Measurements from ENCODE around the gene NEUROG1. TPM values are rescaled to one million over a fixed set of nuclear protein-coding genes. Genes with fewer than 3 reads are reported as not detected.
"Not testable (repeated sequence)": the region's sequence is repeated elsewhere in the genome, so short reads cannot be mapped to it uniquely, and the experiment has no call there.

The NEUROG1 gene
- total RNA-seq, 1 donor from 2014 or later: not detected

GRCh38 chr5:135537745-135538144 lies 2.0 kb upstream of the NEUROG1 start:
- DNase-seq: no peak
- Mint-ChIP-seq H3K4me1 (peaks cover 3% of the 10 kb centered on the region), H3K36me3 (ENCODE audit: low read depth) (peaks cover 2% of the 10 kb centered on the region), H3K27ac (no peak overlapping the region), H3K4me3 (no peak overlapping the region), H3K27me3 (peaks cover 87% of the 10 kb centered on the region), H3K9me3 (no peaks in the 10 kb centered on the region)
- intact Hi-C loops (cut with micrococcal nuclease): no loop called here

- DNase-seq: no peak
- H3K9me3 Mint-ChIP-seq: no peaks in the 10 kb centered on the region
- peaks cover 3% of the 10 kb centered on the region for H3K4me1 Mint-ChIP-seq
- H3K27ac Mint-ChIP-seq: no peak overlapping the region
- peaks cover 2% of the 10 kb centered on the region for H3K36me3 Mint-ChIP-seq (ENCODE audit: low read depth)
- peaks cover 86% of the 10 kb centered on the region for H3K27me3 Mint-ChIP-seq
- intact Hi-C loops (cut with micrococcal nuclease): no loop called here
- no peak overlapping the region for H3K4me3 Mint-ChIP-seq
Measured at GRCh38 chr5:135537271-135537670, 1.5 kb upstream of the NEUROG1 start.

- intact Hi-C loops (cut with micrococcal nuclease): no loop called here
- H3K4me3 Mint-ChIP-seq: no peak overlapping the region
- no peak for DNase-seq
- H3K36me3 Mint-ChIP-seq (ENCODE audit: low read depth): peaks cover 2% of the 10 kb centered on the region
- peaks cover 79% of the 10 kb centered on the region for H3K27me3 Mint-ChIP-seq
- peaks cover 3% of the 10 kb centered on the region for H3K4me1 Mint-ChIP-seq
- H3K27ac Mint-ChIP-seq: no peak overlapping the region
- no peaks in the 10 kb centered on the region for H3K9me3 Mint-ChIP-seq
Measured at GRCh38 chr5:135535420-135535819, 344 bp downstream of the NEUROG1 start.

- H3K36me3 Mint-ChIP-seq (ENCODE audit: low read depth): peaks cover 2% of the 10 kb centered on the region
- H3K27ac Mint-ChIP-seq: no peak overlapping the region
- H3K27me3 Mint-ChIP-seq: peaks cover 78% of the 10 kb centered on the region
- peaks cover 3% of the 10 kb centered on the region for H3K4me1 Mint-ChIP-seq
- peak overlapping the region; percentile 30 for H3K4me3 Mint-ChIP-seq
- no peaks in the 10 kb centered on the region for H3K9me3 Mint-ChIP-seq
- intact Hi-C loops (cut with micrococcal nuclease): loop anchor here (1.0 kb wide), 1 partner anchor 45 kb away; no protein-coding TSS in a partner anchor
- DNase-seq: no peak
Measured at GRCh38 chr5:135534609-135535419, 950 bp downstream of the NEUROG1 start.

GRCh38 chr5:135533794-135534193 lies 2.0 kb downstream of the NEUROG1 start:
- H3K27me3 Mint-ChIP-seq: peaks cover 70% of the 10 kb centered on the region
- no peak for DNase-seq
- peaks cover 2% of the 10 kb centered on the region for H3K36me3 Mint-ChIP-seq (ENCODE audit: low read depth)
- intact Hi-C loops (cut with micrococcal nuclease): loop anchor here (1.0 kb wide), 1 partner anchor 43 kb away; no protein-coding TSS in a partner anchor
- H3K4me1 Mint-ChIP-seq: peaks cover 3% of the 10 kb centered on the region
- no peak overlapping the region for H3K4me3 Mint-ChIP-seq
- H3K27ac Mint-ChIP-seq: no peak overlapping the region
- no peaks in the 10 kb centered on the region for H3K9me3 Mint-ChIP-seq

GRCh38 chr5:135533334-135533733 lies 2.4 kb downstream of the NEUROG1 start:
- Mint-ChIP-seq H3K4me3 (no peak overlapping the region), H3K27ac (no peak overlapping the region), H3K27me3 (peaks cover 65% of the 10 kb centered on the region), H3K36me3 (ENCODE audit: low read depth) (peaks cover 2% of the 10 kb centered on the region), H3K9me3 (no peaks in the 10 kb centered on the region), H3K4me1 (peaks cover 3% of the 10 kb centered on the region)
- intact Hi-C loops (cut with micrococcal nuclease): no loop called here
- DNase-seq: no peak

- H3K4me1 Mint-ChIP-seq; H3K9me3 Mint-ChIP-seq; H3K36me3 Mint-ChIP-seq (ENCODE audit: low read depth); H3K4me3 Mint-ChIP-seq; H3K27ac Mint-ChIP-seq; intact Hi-C loops (cut with micrococcal nuclease); DNase-seq: not testable (repeated sequence)
- peaks cover 54% of the 10 kb centered on the region for H3K27me3 Mint-ChIP-seq
Measured at GRCh38 chr5:135529576-135529975, 6.2 kb downstream of the NEUROG1 start.

GRCh38 chr5:135526924-135527323 lies 8.8 kb downstream of the NEUROG1 start:
- H3K4me3 Mint-ChIP-seq: no peak overlapping the region
- no peaks in the 10 kb centered on the region for H3K9me3 Mint-ChIP-seq
- no peaks in the 10 kb centered on the region for H3K4me1 Mint-ChIP-seq
- no peak for DNase-seq
- no peak overlapping the region for H3K27ac Mint-ChIP-seq
- H3K27me3 Mint-ChIP-seq: peaks cover 44% of the 10 kb centered on the region
- no peaks in the 10 kb centered on the region for H3K36me3 Mint-ChIP-seq (ENCODE audit: low read depth)
- intact Hi-C loops (cut with micrococcal nuclease): no loop called here

GRCh38 chr5:135521964-135522363 lies 13.8 kb downstream of the NEUROG1 start:
- Mint-ChIP-seq H3K4me1 (no peaks in the 10 kb centered on the region), H3K36me3 (ENCODE audit: low read depth) (no peaks in the 10 kb centered on the region)

GRCh38 chr5:135517631-135518030 lies 18.1 kb downstream of the NEUROG1 start:
- intact Hi-C loops (cut with micrococcal nuclease): no loop called here
- Mint-ChIP-seq H3K4me3 (no peak overlapping the region), H3K9me3 (no peaks in the 10 kb centered on the region), H3K27ac (no peak overlapping the region), H3K4me1 (no peaks in the 10 kb centered on the region), H3K36me3 (ENCODE audit: low read depth) (no peaks in the 10 kb centered on the region), H3K27me3 (peaks cover 38% of the 10 kb centered on the region)
- DNase-seq: no peak

More at GRCh38 chr5:135521964-135522363, 13.8 kb downstream of the NEUROG1 start:
- Mint-ChIP-seq H3K27me3 (peaks cover 47% of the 10 kb centered on the region), H3K9me3 (no peaks in the 10 kb centered on the region), H3K27ac (no peak overlapping the region), H3K4me3 (no peak overlapping the region)
- no peak for DNase-seq
- intact Hi-C loops (cut with micrococcal nuclease): no loop called here

GRCh38 chr5:135514116-135514515 lies 21.6 kb downstream of the NEUROG1 start:
- intact Hi-C loops (cut with micrococcal nuclease): no loop called here
- H3K27me3 Mint-ChIP-seq: peaks cover 44% of the 10 kb centered on the region

GRCh38 chr5:135511761-135512575 lies 23.8 kb downstream of the NEUROG1 start:
- Mint-ChIP-seq H3K27ac (no peak overlapping the region), H3K4me3 (no peak overlapping the region), H3K4me1 (no peaks in the 10 kb centered on the region), H3K36me3 (ENCODE audit: low read depth) (no peaks in the 10 kb centered on the region), H3K9me3 (no peaks in the 10 kb centered on the region), H3K27me3 (peaks cover 49% of the 10 kb centered on the region)
- DNase-seq: no peak
- intact Hi-C loops (cut with micrococcal nuclease): no loop called here

More at GRCh38 chr5:135514116-135514515, 21.6 kb downstream of the NEUROG1 start:
- Mint-ChIP-seq H3K4me1 (no peaks in the 10 kb centered on the region), H3K9me3 (no peaks in the 10 kb centered on the region), H3K27ac (no peak overlapping the region), H3K36me3 (ENCODE audit: low read depth) (no peaks in the 10 kb centered on the region), H3K4me3 (no peak overlapping the region)
- no peak for DNase-seq

- H3K27me3 Mint-ChIP-seq: peaks cover 46% of the 10 kb centered on the region
Measured at GRCh38 chr5:135509995-135510394, 25.8 kb downstream of the NEUROG1 start.

GRCh38 chr5:135508496-135509005 lies 27.2 kb downstream of the NEUROG1 start:
- no peak for DNase-seq
- H3K4me1 Mint-ChIP-seq: no peaks in the 10 kb centered on the region
- H3K9me3 Mint-ChIP-seq: no peaks in the 10 kb centered on the region
- no peaks in the 10 kb centered on the region for H3K36me3 Mint-ChIP-seq (ENCODE audit: low read depth)
- no peak overlapping the region for H3K27ac Mint-ChIP-seq
- H3K4me3 Mint-ChIP-seq: no peak overlapping the region
- peaks cover 48% of the 10 kb centered on the region for H3K27me3 Mint-ChIP-seq
- intact Hi-C loops (cut with micrococcal nuclease): loop anchor here (2.0 kb wide), 1 partner anchor 18 kb away; no protein-coding TSS in a partner anchor

More at GRCh38 chr5:135509995-135510394, 25.8 kb downstream of the NEUROG1 start:
- Mint-ChIP-seq H3K9me3 (no peaks in the 10 kb centered on the region), H3K4me1 (no peaks in the 10 kb centered on the region), H3K36me3 (ENCODE audit: low read depth) (no peaks in the 10 kb centered on the region), H3K4me3 (no peak overlapping the region), H3K27ac (no peak overlapping the region)
- intact Hi-C loops (cut with micrococcal nuclease): loop anchor here (2.0 kb wide), 1 partner anchor 19 kb away; no protein-coding TSS in a partner anchor
- no peak for DNase-seq

Measured in activated CD4-positive, alpha-beta T cell treated with anti-CD3 and anti-CD28 coated beads, Interleukin-2, amount 10 ng/mL, durations not matched to agents 24 days and 14 days (primary cell).